Neural cell (in vitro differentiated cells): ENCODE measurements around the gene PLEKHA7. TPM values are rescaled to one million over a fixed set of nuclear protein-coding genes. Genes with fewer than 3 reads are reported as not detected.

Source experiments
- H2AFZ ChIP-seq: fragments of 200-600, 300-800 bp; sonication (generic), shearing (Covaris generic); 2 replicates; pipeline ENCODE4 v1.6.0; 2014; ENCODE audit warnings: low read depth, mild to moderate bottlenecking, antibody characterized with exemption, low read length, moderate library complexity
- H3F3A ChIP-seq: fragments of 200-600 bp; shearing (Covaris generic); 2 replicates; pipeline ENCODE4 v1.6.1; 2016; ENCODE audit warnings: mild to moderate bottlenecking, moderate library complexity, mixed read lengths, antibody characterized with exemption, low read length; ENCODE audit not compliant: insufficient read depth, poor library complexity, severe bottlenecking
- H3K27ac ChIP-seq: fragments of 200-600, 300-800 bp; sonication (generic), shearing (Covaris generic); 2 replicates; pipeline ENCODE4 v1.5.1; 2014; ENCODE audit warnings: mild to moderate bottlenecking, low read length, moderate library complexity
- H3K27me3 ChIP-seq: fragments of 300-800, 200-600 bp; sonication (generic), shearing (Covaris generic); 2 replicates; pipeline ENCODE4 v1.6.0; 2014; ENCODE audit warnings: mild to moderate bottlenecking, low read depth, low read length, moderate library complexity; ENCODE audit not compliant: insufficient read depth
- H3K36me3 ChIP-seq: fragments of 300-800, 200-600 bp; sonication (generic), shearing (Covaris generic); 2 replicates; pipeline ENCODE4 v1.5.1; 2014; ENCODE audit warnings: mild to moderate bottlenecking, antibody characterized with exemption, low read length, moderate library complexity; ENCODE audit not compliant: insufficient read depth
- H3K4me2 ChIP-seq: fragments of 300-800, 200-600 bp; sonication (generic), shearing (Covaris generic); 2 replicates; pipeline ENCODE4 v1.6.0; 2014; ENCODE audit warnings: mild to moderate bottlenecking, low read length
- H3K4me3 ChIP-seq: fragments of 300-800, 200-600 bp; sonication (generic), shearing (Covaris generic); 2 replicates; pipeline ENCODE4 v1.5.1; 2014; ENCODE audit warnings: mild to moderate bottlenecking, low read length, moderate library complexity
- H3K79me2 ChIP-seq: fragments of 200-600 bp; shearing (Covaris generic); replicated peaks from 2 replicates; pipeline ENCODE4 v1.6.0; 2014; ENCODE audit warnings: mild to moderate bottlenecking, low read length, moderate library complexity; ENCODE audit not compliant: insufficient read depth
- H3K9ac ChIP-seq: fragments of 300-800, 200-600 bp; sonication (generic), shearing (Covaris generic); 2 replicates; pipeline ENCODE4 v1.6.1; 2016; ENCODE audit warnings: mild to moderate bottlenecking, low read length, mixed read lengths
- H3K9me2 ChIP-seq: fragments of 200-600 bp; shearing (Covaris generic); 2 replicates; pipeline ENCODE4 v1.6.1; 2016; ENCODE audit warnings: mild to moderate bottlenecking, low read length, mixed read lengths; ENCODE audit not compliant: insufficient read depth
- H3K9me3 ChIP-seq: fragments of 200-600, 300-800 bp; sonication (generic), shearing (Covaris generic); 2 replicates; pipeline ENCODE4 v1.6.1; 2016; ENCODE audit warnings: mild to moderate bottlenecking, mixed run types, low read length, moderate library complexity, mixed read lengths
- H4K20me1 ChIP-seq: fragments of 200-600 bp; shearing (Covaris generic); 2 replicates; pipeline ENCODE4 v1.6.1; 2016; ENCODE audit warnings: mild to moderate bottlenecking, mixed run types; ENCODE audit not compliant: insufficient read depth
- CTCF ChIP-seq: fragments of 450-650 bp; IDR thresholded peaks from 2 replicates; pipeline ENCODE4 v1.5.1; 2014; ENCODE audit warnings: antibody characterized with exemption, mild to moderate bottlenecking, moderate library complexity; ENCODE audit not compliant: poor library complexity, severe bottlenecking
- EP300 ChIP-seq: fragments of 450-650 bp; conservative IDR thresholded peaks from 2 replicates; pipeline ENCODE4 v1.6.1; 2014; ENCODE audit warnings: antibody characterized with exemption, mild to moderate bottlenecking, moderate library complexity; ENCODE audit not compliant: poor library complexity, severe bottlenecking
- EZH2 ChIP-seq: fragments of 200-600, 300-800 bp; shearing (Covaris generic), sonication (generic); IDR thresholded peaks from 2 replicates; pipeline ENCODE4 v1.6.1; 2014; ENCODE audit warnings: antibody characterized with exemption, low read length, borderline replicate concordance, mild to moderate bottlenecking; ENCODE audit not compliant: insufficient read depth, poor library complexity, severe bottlenecking
- MXI1 ChIP-seq: fragments of 450-650 bp; conservative IDR thresholded peaks from 2 replicates; pipeline ENCODE4 v1.6.1; 2014; ENCODE audit warnings: antibody characterized with exemption, mild to moderate bottlenecking; ENCODE audit not compliant: poor library complexity, severe bottlenecking
- POLR2AphosphoS5 ChIP-seq: IDR thresholded peaks from 2 replicates; pipeline ENCODE4 v1.6.1; 2012
- RAD21 ChIP-seq: fragments of 450-650 bp; conservative IDR thresholded peaks from 2 replicates; pipeline ENCODE4 v1.6.1; 2014; ENCODE audit warnings: antibody characterized with exemption, mild to moderate bottlenecking, moderate library complexity
- REST ChIP-seq: IDR thresholded peaks from 2 replicates; pipeline ENCODE4 v1.6.1; 2012; ENCODE audit warnings: borderline replicate concordance
- SMC3 ChIP-seq: fragments of 450-650 bp; conservative IDR thresholded peaks from 2 replicates; pipeline ENCODE4 v1.6.1; 2014; ENCODE audit warnings: antibody characterized with exemption, mild to moderate bottlenecking, moderate library complexity; ENCODE audit not compliant: poor library complexity
- TAF1 ChIP-seq: IDR thresholded peaks from 2 replicates; pipeline ENCODE4 v1.6.1; 2012; ENCODE audit warnings: low read depth
- polyA plus RNA-seq: library from polyadenylated mRNA; depleted of rRNA; stranded (reverse); fragments of >200 nt; gene quantifications from 2 replicates; pipeline ENCODE4 v1.2.3, GENCODE V29; 2014

The PLEKHA7 gene
- polyA plus RNA-seq, 1 donor from 2014 or later, result 45.7 TPM

GRCh38 chr11:16853859-16854258, 160.4 kb downstream of the PLEKHA7 start:
- no peaks in the 10 kb centered on the region for H4K20me1 ChIP-seq
- H3K9me3 ChIP-seq, result no peaks in the 10 kb centered on the region
- H3K79me2 ChIP-seq, result peaks cover under 1% of the 10 kb centered on the region
- no peaks in the 10 kb centered on the region for H3K27me3 ChIP-seq
- no peak overlapping the region for H3K4me2 ChIP-seq
- TF ChIP-seq EP300 (no peak), EZH2 (no peak), TAF1 (no peak), CTCF (no peak), RAD21 (no peak), SMC3 (no peak), REST (no peak), POLR2AphosphoS5 (no peak), MXI1 (no peak)
- H2AFZ ChIP-seq, result no peak overlapping the region
- H3K9me2 ChIP-seq, result no peaks in the 10 kb centered on the region
- no peak overlapping the region for H3K27ac ChIP-seq
- H3F3A ChIP-seq, result no peaks in the 10 kb centered on the region
- H3K36me3 ChIP-seq, result peaks cover 12% of the 10 kb centered on the region
- no peak overlapping the region for H3K4me3 ChIP-seq
- H3K9ac ChIP-seq, result no peak overlapping the region

- no peaks in the 10 kb centered on the region for H4K20me1 ChIP-seq
- no peaks in the 10 kb centered on the region for H3K79me2 ChIP-seq
- H3K27me3 ChIP-seq, result no peaks in the 10 kb centered on the region
- H3K4me3 ChIP-seq, result no peak overlapping the region
- no peaks in the 10 kb centered on the region for H3F3A ChIP-seq
- no peaks in the 10 kb centered on the region for H3K9me3 ChIP-seq
- no peak for TF ChIP-seq SMC3
- no peak for TF ChIP-seq RAD21
- TF ChIP-seq MXI1, result no peak
- no peak for TF ChIP-seq CTCF
- no peak for TF ChIP-seq REST
- no peak for TF ChIP-seq EP300
- no peak for TF ChIP-seq TAF1
- no peak for TF ChIP-seq POLR2AphosphoS5
- no peak for TF ChIP-seq EZH2
- no peak overlapping the region for H3K27ac ChIP-seq
- no peak overlapping the region for H2AFZ ChIP-seq
- H3K9me2 ChIP-seq, result no peaks in the 10 kb centered on the region
- no peak overlapping the region for H3K9ac ChIP-seq
- H3K4me2 ChIP-seq, result no peak overlapping the region
- peaks cover 12% of the 10 kb centered on the region for H3K36me3 ChIP-seq
Observed at GRCh38 chr11:16853266-16853665, 160.9 kb downstream of the PLEKHA7 start.
